Motor neuron (in vitro differentiated cells): ENCODE measurements around the gene TKTL1. TPM values are rescaled to one million over a fixed set of nuclear protein-coding genes. Genes with fewer than 3 reads are reported as not detected.
"Not testable (repeated sequence)": the region's sequence is repeated elsewhere in the genome, so short reads cannot be mapped to it uniquely, and the experiment has no call there.

Source experiments
- ATAC-seq, 8 experiments: fragments of 200-7000 bp; cut with Tn5 transposase; replicated peaks in 6 of 8; 2 replicates each; pipeline ENCODE4 v1.8.0; 2021; ENCODE audit warnings: mild to moderate bottlenecking in 8 of 8, moderate library complexity in 8 of 8
- H3K27ac ChIP-seq, 2 donors: fragments of 250-450 bp; sonication (Bioruptor Pico); 2 replicates each; pipeline ENCODE4 v1.9.0; 2021; ENCODE audit warnings: antibody characterized with exemption in 2 of 2, mild to moderate bottlenecking in 2 of 2, moderate library complexity in 1 of 2
- H3K4me1 ChIP-seq, 2 donors: fragments of 250-450 bp; sonication (Bioruptor Pico); replicated peaks in 1 of 2; 2 replicates each; pipeline ENCODE4 v1.6.1; 2021; ENCODE audit warnings: antibody characterized with exemption in 2 of 2, mild to moderate bottlenecking in 2 of 2, moderate library complexity in 1 of 2
- H3K4me3 ChIP-seq, 5 donors: fragments of 250-450 bp; sonication (Bioruptor Pico); 2 replicates each; pipeline ENCODE4 v1.9.0; 2021; ENCODE audit warnings: antibody characterized with exemption in 5 of 5, mild to moderate bottlenecking in 5 of 5, moderate library complexity in 4 of 5
- WGBS, 10 experiments: fragments of 450-650 bp; shearing (Covaris generic); methylation state at CpG; one replicate each; pipeline ENCODE4 v1.0.0; 2022; 5-methylcytosine and 5-hydroxymethylcytosine counted together
- in situ Hi-C, 9 experiments: fragments of 400-800 bp; cut with MboI; loops; one replicate each; pipeline ENCODE4 v1.15.0; 2021; ENCODE audit warnings: low sequenced_read_pairs in 9 of 9, low pct_unique_long_range_greater_than_20kb in 2 of 9; ENCODE audit not compliant: unreplicated experiment in 9 of 9
- total RNA-seq, 8 experiments: library from RNA; unstranded; fragments of 300-600 nt; gene quantifications; 2 replicates each; pipeline versions ENCODE4 v1.2.3 to v1.2.4, GENCODE V29; 2022

TKTL1 gene
- total RNA-seq, 8 experiments from 2014 or later, result 1.2 to 13.5 (median 7.5) TPM; not detected in 3

DNA sequence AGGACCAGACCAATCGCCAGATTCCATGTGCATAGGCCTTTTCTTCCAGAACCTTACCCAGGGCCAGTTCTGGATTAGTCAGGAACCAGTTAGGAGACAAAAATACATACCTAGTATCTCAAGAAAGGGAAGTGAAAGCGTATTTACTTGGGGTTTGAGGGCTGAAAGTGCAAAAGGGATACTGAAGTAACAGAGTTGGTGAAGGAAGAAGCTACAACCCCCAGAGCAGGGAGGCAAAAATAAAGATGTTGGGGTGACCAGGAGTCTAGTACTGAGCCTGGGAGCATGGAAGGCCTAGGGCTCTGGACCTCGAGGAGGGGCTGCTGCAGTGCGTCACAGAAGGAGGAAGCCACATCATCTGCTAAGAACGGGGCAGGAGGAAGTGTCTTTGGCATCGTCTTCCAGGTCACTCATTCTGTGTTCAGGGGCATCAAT, 38.3 kb downstream of the TKTL1 start:
- Histone ChIP-seq H3K4me3 (no peak overlapping the region), H3K4me1 (no peaks in the 10 kb centered on the region), H3K27ac (no peak overlapping the region)
- in situ Hi-C loops, result no loop called here
- ATAC-seq, result no peak
- 53 to 100% (median 59%) methylated on average over 1 to 6 of the region's 6 CpGs; no CpG with 5 or more reads in 6 of the 10 experiments for WGBS, 10 experiments

DNA sequence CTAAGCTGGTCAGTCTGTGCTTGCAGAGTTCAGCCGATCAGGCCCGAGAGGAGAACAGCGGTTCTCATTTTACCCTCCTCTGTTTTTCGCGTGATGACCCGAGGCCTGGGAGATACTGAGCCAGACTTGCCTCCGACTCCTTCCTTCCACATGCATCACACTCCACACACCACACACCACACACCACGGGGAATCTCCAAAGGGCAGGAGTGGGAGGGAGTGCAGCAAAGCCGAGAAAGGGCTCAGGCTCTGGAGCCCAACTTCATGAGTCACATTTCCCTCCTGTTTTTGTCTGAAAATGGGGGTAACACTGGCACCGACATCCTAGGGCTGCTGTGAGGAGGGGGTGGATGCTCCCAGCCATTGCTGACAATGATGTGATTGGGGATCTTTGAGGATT, 38.9 kb downstream of the TKTL1 start:
- in situ Hi-C loops, result no loop called here
- Histone ChIP-seq H3K4me1 (no peaks in the 10 kb centered on the region), H3K27ac (no peak overlapping the region), H3K4me3 (no peak overlapping the region)
- ATAC-seq, result no peak
- WGBS, 10 experiments, result 27 to 100% (median 80%) methylated on average over 1 to 5 of the region's 10 CpGs; no CpG with 5 or more reads in 5 of the 10 experiments

DNA sequence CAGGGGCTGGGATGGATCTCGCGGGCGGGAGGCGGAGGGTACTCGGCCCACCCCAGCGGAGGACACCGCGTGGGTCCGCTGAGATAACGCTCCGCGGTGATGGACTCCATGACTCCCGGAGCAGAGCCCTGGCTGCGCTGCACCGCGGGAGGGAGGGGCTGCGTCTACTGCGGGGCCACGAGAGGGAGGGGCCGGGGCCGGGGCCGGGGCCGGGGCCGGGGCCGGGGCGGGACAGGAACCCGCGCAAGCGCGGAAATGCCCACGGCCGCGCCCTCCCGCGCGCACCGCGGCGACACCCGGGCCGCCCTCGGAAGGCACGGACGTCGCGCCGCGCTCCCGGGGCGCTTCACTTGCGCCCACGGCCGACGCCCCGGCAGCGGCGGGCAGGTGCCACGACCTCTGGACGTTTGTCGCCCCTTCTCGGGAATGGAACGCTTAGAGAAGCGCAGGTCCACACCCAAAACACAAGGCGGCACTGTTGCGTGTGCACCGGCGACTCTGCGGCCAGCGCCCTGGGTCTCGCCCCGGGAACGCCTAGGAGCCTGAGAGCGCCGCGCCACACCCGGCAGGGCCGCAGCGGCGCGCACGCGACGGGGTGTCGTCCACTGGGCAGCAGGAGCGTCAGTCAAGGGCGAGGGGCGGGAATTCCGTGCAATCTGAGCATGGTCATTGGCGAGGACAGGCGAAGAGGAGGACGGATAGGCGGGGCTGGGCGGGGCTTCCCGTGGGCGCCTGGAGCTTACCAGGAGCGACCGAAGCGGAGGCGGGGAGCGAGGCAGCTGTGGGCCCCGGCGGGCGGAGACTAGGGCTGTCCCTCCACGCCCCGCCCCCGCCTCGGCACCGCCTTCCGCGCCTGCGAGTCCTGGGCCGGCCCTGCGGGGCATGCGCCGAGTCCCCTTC, 46.1 kb downstream of the TKTL1 start:
- H3K4me3 ChIP-seq, result peak overlapping the region in 1 of 5 donors; percentile 25
- WGBS, 10 experiments, result no CpG with 5 or more reads among the region's 115 CpGs
- H3K4me1 ChIP-seq, in situ Hi-C loops, H3K27ac ChIP-seq: not testable (repeated sequence)
- ATAC-seq, result peak; percentile 76 to 87 (median 82)

DNA sequence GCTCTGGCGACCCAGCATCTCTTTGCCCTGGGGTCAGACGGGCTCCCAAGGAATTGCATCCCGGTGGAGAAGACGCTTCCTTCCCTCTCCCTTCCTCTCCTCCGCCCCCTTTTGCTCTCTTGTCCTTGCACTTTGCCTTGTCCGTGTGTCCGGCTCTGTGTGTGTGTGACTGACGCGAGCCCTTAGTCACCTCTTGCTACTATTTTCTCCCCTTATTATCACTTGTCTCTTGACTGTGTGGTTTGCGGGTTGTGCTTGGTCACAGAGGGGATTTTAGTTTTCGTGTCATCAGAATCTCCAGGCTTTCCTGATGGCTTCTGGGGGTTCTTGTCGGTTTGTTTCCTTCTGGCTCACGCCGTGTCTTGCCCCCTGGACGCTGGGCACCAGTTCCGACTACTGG, 47.5 kb downstream of the TKTL1 start:
- H3K27ac ChIP-seq, in situ Hi-C loops, H3K4me1 ChIP-seq, H3K4me3 ChIP-seq: not testable (repeated sequence)
- no CpG with 5 or more reads among the region's 16 CpGs for WGBS, 10 experiments
- ATAC-seq, result peak in 1 of 8 experiments; percentile 1

DNA sequence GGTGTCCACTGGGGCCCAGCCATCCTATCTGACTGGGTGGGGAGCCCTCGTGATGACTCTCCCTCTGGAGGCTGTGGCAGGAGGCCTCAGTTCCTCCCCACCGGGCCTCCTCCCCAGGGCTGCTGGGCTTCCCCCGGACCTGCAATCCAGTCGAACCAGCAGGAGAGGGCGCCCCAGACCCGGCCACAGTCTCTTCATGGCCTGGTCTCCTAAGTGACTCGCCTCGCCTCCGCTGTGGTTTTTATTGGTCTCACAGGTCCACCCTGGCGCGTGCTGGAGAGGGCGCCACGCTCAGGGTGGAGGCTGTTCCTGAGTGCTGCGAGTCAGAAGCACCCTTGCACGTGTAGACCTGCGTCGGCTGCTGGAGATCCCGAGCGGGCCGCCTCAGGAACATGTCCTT, 48.0 kb downstream of the TKTL1 start:
- peak; percentile 1 to 40 (median 16) for ATAC-seq
- H3K4me3 ChIP-seq, H3K4me1 ChIP-seq, H3K27ac ChIP-seq, in situ Hi-C loops: not testable (repeated sequence)
- WGBS, 10 experiments, result no CpG with 5 or more reads among the region's 20 CpGs

DNA sequence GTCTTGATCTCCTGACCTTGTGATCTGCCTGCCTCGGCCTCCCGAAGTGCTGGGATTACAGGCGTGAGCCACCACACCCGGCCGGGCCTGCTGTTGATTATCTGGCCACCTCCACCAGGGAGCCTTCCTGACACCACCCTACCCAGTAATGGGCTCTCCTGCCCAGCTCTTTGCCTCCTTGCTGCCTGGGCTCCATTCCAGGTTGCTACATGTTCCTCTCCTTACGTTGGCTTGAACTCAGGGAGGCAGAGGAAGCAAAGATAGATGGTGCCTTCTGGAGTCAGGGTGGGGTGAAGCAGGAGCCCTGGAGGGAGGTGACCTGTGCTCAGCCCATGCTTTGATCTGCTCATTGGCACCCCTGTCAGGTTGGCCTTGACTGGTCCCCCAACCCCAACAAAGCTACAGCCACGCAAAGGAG, 52.5 kb downstream of the TKTL1 start:
- no peak for ATAC-seq
- WGBS, 10 experiments, result 100% methylated on average over 1 of the region's 7 CpGs; no CpG with 5 or more reads in 8 of the 10 experiments
- in situ Hi-C loops, result no loop called here
- H3K27ac ChIP-seq, result no peak overlapping the region
- H3K4me1 ChIP-seq, result no peaks in the 10 kb centered on the region
- no peak overlapping the region for H3K4me3 ChIP-seq

DNA sequence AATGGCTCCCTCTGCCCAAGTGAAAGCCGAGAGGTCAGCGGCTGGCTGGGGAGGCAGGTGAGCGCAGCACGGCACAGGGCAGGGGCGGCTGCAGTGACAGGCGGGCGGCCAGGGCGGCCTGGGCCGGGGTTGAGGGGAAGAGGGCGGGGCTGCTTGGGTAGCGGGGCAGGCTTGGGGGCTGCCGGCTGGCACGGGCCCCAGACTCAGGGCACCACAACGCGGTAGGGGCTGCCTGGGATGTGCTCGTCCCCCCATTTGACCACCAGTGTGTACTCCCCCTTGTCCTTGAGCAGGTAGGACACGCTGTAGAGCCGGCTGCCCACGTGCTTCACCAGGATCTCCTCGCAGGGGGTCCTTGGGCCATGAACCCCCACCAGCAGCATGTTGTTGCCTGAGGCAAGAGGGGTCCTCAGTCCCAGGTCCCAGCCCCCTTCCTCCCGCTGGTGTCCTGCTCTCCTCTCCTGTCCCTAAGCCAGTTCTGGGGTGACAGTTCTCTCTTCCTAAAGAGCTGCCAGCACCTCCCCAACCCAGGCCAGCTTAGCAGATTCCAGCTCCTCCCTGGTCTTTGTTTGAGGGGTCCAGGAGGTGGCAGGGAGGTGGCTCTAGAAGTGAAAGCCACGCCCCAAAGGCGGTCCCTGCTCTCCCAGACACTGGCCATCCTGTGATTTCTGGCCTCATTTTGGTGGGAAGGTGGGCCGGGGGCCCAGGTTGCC, 53.2 kb downstream of the TKTL1 start:
- Histone ChIP-seq H3K4me3 (no peak overlapping the region), H3K4me1 (no peaks in the 10 kb centered on the region), H3K27ac (no peak overlapping the region)
- WGBS, 10 experiments, result 74% methylated on average over 3 of the region's 24 CpGs; no CpG with 5 or more reads in 9 of the 10 experiments
- ATAC-seq, result no peak
- in situ Hi-C loops, result no loop called here

DNA sequence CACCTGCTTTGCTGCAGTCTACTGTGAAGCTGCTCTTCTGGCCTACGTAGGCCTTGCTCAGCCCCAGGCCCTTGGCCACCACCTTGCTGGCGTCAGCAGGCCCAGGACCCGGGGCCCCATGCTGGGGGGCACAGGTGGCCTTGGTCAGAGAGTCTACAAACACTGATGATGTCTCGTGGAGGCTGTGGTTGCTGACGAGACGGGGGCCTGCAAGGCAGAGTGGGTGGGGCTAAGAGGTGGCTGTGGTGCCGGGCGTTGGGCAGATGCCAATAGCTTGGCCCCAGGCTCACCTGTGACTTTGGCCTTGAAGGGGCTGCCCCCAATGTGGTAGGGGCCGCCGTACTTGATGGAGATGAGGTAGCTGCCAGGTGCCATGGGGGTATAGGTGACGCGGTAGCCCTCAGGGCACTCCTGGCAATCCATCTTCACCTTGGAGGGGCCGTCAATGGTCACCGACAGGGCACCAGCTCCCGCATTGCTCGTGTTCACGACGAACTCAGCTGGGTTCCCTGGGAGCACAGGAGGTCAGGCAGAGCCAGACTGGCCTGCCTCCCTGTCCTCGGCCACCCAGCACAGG, 53.9 kb downstream of the TKTL1 start:
- H3K4me3 ChIP-seq, result no peak overlapping the region
- H3K27ac ChIP-seq, result no peak overlapping the region
- in situ Hi-C loops, result no loop called here
- WGBS, 10 experiments, result 69 to 90% methylated on average over 2 to 6 of the region's 19 CpGs; no CpG with 5 or more reads in 8 of the 10 experiments
- ATAC-seq, result no peak
- H3K4me1 ChIP-seq, result no peaks in the 10 kb centered on the region

DNA sequence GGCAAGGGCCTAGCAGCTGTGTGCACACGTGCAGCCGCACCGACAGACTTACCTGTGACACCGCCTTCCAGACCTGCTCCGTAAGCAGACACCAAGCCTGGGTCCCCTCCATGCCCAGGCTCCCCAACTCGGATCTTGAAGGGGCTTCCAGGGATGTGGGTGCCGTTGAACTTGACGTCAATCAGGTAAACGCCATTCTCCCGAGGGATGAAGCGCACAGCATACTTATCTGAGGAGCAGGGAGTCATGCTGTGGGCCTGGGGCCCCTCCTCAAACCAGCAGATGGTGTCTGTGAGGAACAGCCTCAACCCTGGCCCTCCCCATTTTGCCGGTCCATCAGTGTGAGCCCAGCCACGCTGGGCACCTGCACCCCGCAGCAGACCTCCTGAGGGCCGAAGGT, 54.4 kb downstream of the TKTL1 start:
- in situ Hi-C loops, result no loop called here
- WGBS, 10 experiments, result 60% methylated on average over 3 of the region's 15 CpGs; no CpG with 5 or more reads in 9 of the 10 experiments
- ATAC-seq, result no peak
- H3K4me1 ChIP-seq, result no peaks in the 10 kb centered on the region
- H3K27ac ChIP-seq, result no peak overlapping the region
- no peak overlapping the region for H3K4me3 ChIP-seq

DNA sequence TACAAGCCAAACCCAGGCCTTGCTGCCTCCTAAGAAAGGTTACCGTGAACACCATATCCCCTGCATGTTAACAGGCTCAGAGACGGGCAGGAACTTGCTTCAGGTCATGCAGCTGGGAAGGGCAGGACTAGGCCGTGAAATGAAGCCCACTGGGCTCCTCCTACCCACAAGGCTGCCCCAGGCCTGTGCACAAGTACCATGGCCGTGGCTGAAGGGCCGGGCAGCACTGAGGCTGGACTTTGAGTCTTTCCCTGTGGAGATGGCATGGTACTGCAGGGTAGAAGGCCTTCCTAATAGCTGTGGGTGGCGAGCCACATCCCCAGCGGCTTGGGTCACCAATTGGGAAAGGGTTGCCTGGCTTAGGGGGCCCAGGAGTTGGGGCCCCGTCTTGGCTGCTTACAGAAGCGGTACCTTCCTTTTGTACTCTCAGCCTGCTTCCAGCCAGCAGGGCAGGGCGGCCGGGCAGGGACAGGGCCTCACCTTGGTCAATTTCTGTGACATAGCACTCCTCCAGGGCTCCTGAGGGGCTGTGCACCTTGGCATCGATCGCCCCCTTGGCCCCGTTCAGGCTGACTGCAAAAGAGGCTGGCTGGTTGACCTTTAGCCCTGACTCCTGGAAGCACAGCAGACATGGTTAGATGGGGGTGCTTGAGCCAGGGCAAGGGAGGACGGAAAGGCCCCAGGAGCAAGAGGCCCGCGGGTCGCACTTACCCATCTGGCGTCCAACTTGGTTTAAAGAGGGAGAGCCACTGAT, 55.0 kb downstream of the TKTL1 start:
- WGBS, 10 experiments, result 73 to 100% (median 80%) methylated on average over 1 to 3 of the region's 19 CpGs; no CpG with 5 or more reads in 7 of the 10 experiments
- ATAC-seq, result no peak
- in situ Hi-C loops, result no loop called here
- Histone ChIP-seq H3K4me1 (no peaks in the 10 kb centered on the region), H3K27ac (no peak overlapping the region), H3K4me3 (no peak overlapping the region)

DNA sequence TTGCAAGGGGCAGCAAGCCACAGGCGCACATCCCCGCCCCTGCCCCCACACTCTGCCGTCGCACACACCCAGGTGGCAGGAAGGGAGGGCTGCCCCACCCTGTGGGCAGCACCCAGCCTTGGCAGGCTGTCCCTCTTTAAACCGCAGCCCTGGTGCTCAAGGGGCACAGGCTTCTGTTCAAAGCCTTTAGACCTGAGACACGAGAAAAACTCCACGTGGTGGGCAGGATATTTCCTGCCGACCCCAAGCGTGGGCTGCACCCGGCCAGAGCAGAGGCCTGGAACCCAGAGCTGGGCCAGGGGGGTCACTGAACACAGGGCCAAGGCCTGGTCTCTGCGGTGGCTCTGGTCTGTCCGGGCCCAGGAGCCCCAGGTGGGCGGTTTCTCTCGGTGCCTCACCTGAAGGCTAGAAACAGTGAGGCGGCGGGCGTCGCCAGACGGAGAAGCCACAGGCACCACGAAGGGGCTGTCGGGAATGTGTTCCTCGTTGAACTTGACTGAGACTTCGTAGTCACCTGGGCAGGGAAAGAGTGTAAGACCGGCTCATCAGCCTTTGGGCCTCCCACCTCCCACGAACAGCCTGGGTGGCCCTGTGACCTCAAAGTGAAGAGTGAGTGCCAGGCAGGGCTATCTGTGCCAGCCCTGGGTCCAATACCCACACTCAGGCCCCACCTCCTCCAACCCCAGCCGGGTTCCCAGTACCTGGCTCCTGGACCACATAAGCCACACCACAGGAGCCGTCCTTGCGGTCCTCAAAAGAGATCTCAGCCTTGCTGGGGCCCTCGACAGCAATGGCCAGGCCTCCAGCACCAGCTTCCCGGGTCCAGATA, 55.8 kb downstream of the TKTL1 start:
- 95% methylated on average over 10 of the region's 30 CpGs; no CpG with 5 or more reads in 9 of the 10 experiments for WGBS, 10 experiments

DNA sequence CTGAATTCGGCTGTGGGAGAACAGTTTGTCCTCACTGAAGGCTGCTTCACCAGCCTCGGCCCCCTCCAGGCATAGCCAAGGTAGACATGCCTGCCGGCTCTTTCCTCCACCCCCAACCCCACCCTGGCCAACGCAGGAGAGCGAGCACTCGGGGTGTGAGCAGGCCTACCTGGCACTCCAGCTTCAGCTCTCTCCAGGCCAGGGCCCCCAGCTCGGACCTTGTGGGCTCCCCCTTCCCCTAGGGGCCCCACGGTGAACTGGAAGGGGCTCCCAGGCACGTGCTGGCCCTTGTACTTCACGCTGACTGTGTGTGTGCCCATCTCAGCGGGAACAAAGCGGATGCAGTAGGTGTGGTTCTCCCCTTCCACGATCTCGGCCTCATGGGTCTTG, 56.4 kb downstream of the TKTL1 start:
- in situ Hi-C loops, result no loop called here
- no peak overlapping the region for H3K27ac ChIP-seq
- no CpG with 5 or more reads among the region's 14 CpGs for WGBS, 10 experiments

More for the DNA sequence above, 55.8 kb downstream of the TKTL1 start:
- H3K4me3 ChIP-seq, result no peak overlapping the region
- H3K27ac ChIP-seq, result no peak overlapping the region
- ATAC-seq, result no peak
- in situ Hi-C loops, result no loop called here
- no peaks in the 10 kb centered on the region for H3K4me1 ChIP-seq

More for the DNA sequence above, 56.4 kb downstream of the TKTL1 start:
- ATAC-seq, result no peak
- H3K4me1 ChIP-seq, result no peaks in the 10 kb centered on the region
- H3K4me3 ChIP-seq, result no peak overlapping the region
